HL-60 (cell line): Measurements from ENCODE around the gene ACSF3.

Experiments
- CTCF ChIP-seq: IDR thresholded peaks from one replicate; pipeline ENCODE4 v1.5.1; 2011; ENCODE audit warnings: low read length, control low read depth, inconsistent platforms; ENCODE audit not compliant: insufficient read depth
- REST ChIP-seq: IDR thresholded peaks from 2 replicates; pipeline ENCODE4 v1.6.1; 2012; ENCODE audit warnings: low read depth; ENCODE audit not compliant: insufficient replicate concordance

DNA sequence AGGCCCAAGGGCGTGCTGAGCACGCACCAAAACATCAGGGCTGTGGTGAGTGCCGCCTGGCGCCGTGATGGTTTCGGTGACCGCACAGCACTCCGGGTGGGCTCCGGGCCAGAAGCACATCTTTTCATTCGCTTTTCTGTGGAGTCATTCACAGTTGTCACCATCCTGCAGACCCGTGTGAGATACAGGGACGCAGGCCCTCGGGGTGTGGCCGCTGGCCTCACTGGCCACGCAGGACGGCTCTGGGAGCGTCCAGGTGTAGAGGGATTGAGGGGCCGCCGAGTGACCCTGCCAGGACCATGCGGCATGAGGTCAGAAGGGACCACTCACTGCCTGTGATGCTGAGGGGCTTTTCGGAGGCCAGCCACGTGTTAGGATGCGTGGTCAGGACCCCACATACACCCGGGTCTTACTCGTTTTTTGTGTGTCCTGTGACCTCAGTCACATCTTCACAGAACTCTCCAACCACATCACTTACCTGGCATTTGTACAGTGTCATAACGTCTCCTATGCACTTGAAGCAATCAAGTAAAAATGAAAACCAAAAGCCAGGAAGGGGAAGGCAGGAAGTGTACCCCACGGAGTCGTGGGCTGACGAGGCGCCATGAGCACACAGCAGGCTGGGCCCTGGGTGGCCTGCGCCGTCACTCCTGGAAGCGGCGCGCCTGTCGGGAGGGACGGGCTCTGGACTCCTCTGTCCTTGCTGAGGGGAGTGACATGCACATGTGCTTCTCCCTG, 7.8 kb downstream of the ACSF3 start:
- TF ChIP-seq CTCF (no peak), REST (no peak)
